GM18873 (cell line): ENCODE results near the gene NCKAP5L.

ENCODE experiments used
- ATAC-seq: cut with Tn5 transposase; IDR thresholded peaks from one replicate; pipeline ENCODE4 v1.9.1; 2021; ENCODE audit warnings: mild to moderate bottlenecking, moderate library complexity, moderate number of reproducible peaks; ENCODE audit not compliant: unreplicated experiment, low FRiP score

NCKAP5L gene

DNA sequence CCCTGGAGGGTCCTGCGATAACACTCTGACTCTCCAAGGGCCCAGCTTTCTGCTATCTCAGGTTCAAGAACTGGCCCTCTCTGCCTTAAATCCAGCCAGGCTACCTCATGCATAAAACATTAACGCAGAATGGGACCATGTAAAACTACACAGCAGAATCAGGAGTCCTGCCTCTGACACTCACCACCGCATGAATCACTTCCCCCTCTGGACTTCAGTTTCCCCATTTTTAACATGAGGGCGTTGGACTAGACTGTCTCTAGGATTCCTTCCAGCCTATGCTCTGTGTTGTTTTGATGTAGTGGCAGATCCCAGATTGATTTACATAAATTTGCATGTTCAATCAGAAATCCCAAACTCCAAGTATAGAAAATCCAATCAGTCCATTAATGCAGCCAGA lies 3.3 kb downstream of the NCKAP5L start:
- ATAC-seq, result no peak

DNA sequence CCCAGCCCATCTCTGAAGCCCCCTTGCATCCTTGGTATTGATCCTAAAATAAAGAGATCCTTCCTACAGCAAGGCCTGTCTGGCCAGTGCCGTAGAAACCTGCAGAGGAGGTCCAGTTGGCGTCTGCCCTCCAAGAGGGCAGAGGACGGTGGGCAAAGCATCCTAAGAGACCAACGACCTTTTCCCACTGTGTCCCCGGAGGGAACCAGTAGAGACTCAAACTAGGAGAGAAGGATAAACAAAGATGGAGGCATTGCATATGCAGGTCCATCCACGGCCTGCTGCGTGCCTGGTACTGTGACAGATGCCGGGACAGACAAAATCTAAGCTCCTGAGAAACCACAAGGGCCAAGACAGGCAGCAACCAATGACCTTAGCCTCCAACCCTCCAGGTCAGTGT lies 3.8 kb downstream of the NCKAP5L start:
- ATAC-seq, result no peak

DNA sequence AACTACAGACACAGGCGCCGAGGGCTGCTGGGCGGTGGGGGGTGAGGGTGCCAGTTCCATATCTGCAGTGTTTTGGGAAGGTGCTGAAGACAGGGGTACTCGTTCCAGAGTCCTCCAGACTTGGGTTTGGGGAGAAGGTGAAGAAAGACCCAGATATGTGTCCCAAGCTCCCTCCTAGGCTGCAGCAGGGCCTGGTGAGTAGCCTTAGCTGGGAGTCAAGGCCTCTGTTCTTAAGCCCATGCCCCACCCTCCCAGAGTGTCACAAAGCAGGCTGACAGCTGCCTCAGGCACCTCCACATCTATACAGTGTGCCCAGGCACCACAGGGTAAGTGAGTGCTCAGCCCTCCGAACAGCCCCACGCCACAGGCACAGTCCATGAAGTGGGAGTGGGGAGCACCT lies 4.3 kb downstream of the NCKAP5L start:
- no peak for ATAC-seq

DNA sequence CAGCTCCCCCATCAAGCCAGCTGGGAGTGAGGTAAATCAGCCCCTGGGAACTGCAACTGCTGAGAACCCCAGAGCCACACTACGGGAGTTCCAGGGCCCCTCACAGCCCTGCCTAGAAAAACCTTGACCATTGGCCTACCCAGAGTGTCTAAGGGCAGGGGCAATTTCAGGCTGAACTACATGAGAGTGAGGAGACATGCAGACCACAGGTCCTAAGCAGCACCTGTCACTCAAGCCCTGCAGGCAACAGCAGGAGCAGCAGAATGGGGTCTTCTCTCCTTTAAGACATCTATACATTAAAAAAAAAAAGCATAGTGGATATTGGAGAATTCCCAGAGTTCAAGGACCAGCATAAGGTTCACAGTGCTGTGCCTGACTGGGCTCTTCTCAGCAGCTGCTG lies 4.9 kb downstream of the NCKAP5L start:
- no peak for ATAC-seq

DNA sequence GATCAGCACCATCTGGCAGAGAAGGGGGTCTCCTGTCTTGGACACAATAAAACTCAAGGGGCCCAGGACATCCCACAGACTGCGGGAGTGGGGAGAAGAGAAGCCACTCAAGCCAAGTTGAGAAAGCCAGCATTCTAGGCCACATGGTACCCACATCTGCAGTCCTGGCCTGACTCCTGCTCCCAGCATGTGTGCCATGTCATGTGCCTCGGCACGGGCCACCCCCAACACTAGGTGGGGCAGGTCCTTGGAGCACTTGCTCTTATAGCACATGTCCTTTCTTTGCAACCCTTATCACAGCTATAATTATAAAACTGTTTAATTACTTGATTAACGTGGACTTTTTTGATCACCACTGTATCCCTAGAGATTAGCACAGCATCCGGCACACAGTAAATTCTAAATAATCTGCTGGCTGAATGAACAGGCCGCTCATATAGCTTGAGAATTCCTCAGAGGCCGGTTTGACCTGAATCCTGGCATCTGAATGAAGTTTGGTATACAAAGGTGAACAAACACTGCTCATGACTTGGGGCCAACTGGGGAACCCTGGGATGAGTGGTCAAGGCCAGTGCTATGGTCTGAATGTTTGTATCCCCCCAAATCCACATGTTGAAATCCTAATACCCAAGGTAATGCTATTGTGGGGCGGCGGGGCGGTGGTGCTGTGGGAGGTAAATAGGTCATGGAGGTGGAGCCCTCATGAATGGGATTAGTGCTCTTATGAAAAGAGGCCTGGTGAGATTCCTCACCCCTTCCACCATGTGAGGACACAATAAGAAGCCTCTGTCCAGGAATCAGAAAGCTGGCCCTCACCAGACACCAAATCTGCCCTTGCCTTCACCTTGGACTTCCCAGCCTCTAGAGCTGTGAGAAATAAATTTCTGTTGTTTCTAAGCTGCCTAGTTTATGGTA lies 6.6 kb downstream of the NCKAP5L start:
- no peak for ATAC-seq

DNA sequence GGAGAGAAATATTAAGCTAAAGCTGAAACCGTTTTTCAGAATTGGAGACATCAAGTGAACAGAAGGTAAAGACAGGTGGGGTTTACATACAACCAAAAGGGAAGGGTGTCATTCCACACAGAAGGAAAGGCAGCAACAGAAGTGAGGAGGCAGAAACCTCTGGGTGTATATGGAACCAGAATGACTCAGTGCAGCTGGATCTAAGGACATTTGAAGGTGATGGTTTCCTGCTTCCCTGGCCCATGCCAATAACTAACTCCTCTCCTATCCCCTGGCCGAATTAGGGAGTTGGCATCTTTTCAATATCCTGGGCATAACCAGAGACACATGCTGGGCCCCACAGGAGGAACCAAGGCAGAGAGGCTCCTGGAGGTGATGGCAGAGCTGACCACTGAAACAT lies 8.4 kb downstream of the NCKAP5L start:
- ATAC-seq, result no peak

DNA sequence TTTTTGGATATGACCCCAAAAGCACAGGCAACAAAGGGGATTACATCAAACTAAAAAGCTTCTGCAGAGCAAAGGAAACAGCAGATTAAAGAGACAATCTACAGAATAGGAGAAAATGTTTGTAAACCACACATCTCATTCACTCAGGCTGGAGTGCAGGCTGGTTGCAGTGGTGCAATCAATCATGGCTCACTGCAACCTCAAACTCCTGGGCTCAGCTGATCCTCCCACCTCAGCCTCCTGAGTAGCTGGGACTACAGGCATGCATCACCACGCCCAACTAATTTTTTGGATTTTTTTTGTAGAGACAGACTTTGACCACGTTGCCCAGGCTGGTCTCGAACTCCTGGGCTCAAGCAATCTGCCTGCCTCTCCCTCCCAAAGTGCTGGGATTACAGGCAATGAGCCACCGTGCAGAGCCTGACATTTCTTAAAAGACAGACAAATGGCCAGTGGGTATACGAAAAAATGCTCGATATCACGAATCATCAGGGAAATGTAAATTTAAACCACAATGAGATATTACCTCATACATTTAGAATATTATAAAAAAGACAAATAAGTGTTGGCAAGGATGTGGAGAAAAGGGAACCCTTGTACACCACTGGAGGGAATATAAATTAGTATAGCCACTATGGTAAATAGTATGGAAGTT lies 9.8 kb downstream of the NCKAP5L start:
- no peak for ATAC-seq

DNA sequence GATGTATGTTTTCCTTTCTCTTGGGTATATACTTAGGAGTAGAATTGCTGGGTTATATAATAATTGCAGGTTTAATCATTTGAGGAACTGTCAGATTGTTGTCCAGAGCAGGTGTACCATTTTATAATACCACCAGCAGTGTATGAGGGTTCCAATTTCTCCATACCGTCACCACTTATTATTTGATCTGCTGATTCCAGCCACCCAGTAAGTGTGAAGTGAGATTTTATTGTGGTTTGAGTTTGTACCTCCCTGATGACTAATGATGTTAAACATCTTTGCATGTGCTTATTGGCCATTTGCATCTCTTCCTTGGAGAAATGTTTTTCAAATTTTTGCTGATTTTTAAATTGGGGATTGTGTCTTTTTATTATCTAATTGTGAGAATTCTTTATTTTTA lies 15.1 kb downstream of the NCKAP5L start:
- ATAC-seq, result no peak

DNA sequence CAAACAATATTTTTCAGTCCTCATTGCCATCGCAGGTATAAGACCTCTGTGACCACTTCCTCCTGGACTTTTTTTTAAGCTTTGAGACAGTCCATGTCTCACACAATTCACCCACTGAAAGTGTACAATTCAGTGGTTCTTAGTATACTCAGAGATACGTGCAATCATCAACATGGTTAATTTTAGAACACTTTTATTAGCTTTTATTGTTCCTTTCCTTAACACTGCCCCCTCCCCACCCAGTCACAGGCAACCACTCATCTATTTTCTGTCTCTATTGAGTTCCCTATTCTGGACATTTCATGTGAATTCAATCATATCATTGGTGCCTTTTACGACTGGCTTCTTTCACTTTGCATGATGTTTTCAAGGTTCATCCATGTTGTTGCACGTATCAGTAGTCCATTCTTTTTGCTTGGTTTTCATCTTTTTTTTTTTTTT lies 16.2 kb downstream of the NCKAP5L start:
- no peak for ATAC-seq

DNA sequence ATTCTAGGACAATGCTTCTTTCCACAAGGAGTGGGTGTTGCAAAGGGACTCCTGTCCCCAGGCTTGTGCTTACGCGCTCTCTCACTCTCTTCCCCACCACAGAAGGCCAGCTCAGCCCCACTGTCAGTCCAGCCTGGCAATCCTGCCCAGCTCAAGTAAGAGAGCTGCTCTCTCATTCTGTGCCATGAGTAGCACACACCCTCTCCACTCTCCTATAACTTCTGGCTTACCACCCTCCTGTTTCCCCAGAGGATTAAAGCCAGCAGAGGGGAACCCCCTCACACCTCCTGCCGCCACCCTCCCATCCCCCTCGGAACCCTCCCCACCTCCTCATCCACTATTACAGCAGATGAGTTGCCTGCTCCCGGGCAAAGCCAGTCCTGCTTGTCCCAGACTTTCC lies 17.1 kb downstream of the NCKAP5L start:
- ATAC-seq, result no peak

DNA sequence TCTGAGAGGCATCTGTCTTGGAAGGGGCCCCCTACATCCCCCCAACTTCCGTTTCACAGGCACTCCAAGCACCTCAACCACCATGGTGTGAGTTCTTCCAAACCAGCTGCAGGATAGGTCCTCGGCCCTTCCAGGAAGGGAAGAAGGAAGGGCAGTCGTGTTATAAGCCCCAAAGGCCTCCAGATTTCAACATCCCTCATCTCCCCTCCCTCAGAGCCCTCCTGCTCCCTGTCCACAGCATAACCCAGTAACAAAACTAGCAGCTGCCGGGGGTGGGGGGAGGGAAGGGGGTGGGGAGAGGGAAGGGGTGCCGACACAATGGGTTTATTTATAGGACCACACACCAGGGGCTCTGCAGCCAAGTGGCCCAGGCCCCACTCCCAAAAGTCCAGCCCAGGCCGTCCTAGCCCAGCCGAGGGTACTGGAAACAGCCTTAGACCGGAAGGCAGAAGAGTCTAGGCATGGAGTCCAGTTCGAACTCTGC lies 18.3 kb downstream of the NCKAP5L start:
- no peak for ATAC-seq

DNA sequence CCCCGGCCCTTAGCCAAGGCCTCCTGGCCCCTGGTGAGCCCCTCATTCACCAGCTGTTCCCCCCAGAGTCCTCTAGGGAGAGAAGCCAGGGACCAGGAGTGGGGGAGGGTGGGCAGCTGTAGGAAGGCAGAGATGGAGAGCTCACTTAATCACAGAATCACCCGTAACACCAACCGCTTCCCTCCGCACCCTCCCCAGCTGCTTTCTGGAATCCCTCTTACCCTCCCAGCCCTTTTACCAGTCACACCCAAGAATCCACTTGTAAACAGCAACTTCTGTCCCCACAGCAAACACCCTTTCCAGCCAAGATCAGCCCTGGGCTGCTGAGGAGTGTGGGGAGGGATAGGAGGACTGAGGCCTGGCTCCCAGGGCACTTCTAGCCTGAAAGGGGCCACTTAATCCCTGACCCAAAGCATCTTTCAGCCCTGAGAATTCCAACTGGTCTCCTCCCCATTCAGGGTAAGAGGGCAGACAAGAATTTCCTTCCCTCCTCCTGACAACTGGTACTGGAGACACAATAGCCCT lies 18.8 kb downstream of the NCKAP5L start:
- ATAC-seq, result no peak

DNA sequence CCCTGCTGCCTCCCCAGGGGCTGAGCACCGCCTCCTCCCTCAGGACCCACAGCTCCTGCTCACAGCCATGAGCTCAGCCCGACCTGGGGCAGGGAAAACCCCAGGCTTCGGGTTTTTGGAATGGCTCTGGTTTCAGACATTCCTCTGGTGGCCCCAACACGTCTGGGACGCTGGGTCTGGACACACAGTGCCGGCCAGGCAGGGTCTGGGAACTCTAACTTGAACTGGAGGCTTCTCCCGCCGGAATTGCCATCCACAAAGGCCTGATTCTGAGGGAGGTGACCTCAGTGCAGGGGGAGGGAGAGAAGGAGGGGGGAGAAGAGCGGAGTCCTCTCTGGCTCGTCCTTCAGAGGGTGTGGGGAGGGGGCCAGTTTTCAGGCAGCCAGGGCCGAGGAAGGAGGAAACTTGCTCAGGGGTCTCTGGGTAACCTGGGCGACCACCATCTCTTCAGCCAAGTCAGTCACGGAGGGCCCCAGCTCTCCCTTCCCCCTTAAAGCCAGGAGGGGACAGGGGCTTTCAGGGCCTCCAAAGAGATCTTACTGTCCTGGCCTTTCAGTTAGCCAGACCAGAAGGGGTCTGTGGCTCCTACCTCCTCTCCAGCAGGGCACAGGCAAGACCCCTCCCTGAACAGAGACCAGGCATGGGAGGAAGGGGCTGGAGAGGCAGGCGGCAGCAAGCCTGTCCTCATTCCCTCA lies 19.4 kb downstream of the NCKAP5L start:
- no peak for ATAC-seq

DNA sequence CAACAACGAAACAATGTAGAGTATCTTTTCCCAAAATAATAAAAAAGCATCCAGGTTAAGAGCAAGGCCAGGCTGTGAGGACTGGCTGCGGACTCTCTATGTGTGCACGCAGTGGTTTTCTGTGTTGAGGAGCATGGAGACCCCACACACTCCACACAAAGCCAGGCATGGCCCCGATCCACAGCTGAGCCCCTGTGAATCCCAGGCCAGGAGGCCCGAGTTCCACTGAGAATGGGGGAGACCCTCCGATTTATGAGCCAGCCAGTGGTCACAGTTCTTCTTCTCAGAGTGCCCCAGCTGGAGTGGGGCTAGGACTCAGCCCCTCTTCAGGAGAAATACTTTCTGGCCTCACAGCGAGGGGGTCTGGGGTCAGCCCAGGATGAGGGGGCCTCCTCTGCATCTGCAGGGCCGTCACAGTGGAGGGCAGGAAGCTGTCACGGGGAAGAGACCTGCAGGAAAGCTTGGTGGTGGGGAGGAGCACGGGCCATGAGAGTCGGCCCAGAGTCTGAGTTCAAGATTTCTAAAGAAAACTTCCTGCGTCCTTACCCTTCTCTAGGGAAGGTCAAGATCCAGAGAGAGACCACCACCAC lies 20.1 kb downstream of the NCKAP5L start:
- ATAC-seq, result no peak

DNA sequence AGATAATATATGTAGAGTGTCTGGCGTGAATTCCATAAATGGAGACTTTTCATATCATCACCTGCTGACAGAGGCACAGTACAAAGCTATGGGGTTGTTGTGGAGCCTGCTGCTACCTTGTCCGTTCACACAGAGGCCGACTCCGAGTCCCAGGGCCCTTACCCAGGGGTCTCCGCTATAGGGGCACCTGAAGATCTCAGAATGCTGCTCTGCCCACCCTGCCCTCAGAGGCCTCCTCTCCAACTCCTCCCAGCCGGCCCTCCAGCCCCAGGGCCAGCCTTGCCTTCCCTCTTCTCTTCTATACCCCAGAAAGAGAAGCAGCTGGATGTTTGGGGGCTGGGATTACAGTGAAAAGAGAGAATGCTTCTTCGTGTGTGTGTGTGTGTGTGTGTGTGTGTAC lies 21.3 kb downstream of the NCKAP5L start:
- no peak for ATAC-seq

DNA sequence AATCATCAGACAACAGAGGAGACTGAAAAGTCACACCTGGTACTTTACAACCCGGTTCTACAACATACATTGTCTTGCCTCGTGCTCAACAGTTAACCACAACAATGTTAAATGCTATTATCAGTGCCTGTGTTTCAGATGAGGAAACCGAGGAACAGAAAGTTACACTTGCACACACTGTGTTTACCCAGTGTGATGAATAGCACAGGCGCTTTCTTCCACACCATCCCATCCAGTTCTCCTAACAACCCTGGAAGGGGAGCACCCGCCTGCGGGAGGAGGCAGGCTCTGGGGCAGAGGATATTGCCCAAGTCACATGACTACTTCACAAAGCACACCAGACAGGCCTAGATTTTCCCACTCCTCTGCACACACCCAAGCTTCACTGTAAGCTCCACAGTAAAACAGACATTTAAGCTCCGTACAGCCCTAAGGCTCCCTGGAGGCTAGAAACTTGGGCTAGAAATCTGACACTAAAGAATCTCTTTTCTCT lies 21.8 kb downstream of the NCKAP5L start:
- no peak for ATAC-seq

DNA sequence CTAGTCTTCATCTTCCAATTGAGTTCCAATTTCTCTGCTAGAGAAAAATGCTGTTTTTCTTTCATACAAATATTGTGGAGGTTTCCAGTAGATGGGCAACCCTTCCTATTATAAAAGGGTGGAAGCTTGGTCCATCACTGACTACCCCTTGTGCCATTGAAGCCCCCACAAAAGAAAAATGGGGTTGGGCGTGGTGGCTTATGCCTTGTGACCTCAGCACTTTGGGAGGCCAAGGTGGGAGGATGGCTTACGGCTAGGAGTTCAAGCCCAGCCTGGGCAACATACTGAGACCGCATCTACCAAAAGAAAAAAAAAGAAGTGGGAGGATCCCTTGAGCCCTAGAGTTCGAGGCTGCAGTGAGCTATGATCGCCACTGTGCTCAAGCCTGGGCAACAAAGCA lies 22.8 kb downstream of the NCKAP5L start:
- no peak for ATAC-seq

DNA sequence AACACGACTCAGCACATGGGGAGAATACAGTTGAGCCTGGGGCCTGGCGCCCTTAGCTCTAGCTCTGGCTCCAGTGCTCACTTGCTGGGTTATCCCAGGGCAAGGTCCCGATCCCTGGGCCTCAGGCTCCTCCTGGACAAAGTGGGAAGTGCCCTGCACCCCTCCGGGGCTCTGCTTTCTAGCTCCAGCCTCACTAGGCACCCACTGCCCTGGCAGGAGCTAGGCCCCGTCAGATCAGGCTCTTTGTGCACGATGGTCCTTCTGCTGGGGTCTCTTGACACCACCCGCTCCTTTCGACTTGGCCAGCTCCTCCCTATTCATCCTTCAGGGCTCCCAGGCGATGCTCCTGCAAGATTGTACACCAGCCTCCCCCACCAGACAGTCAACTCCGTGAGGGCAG lies 23.4 kb downstream of the NCKAP5L start:
- ATAC-seq, result no peak

DNA sequence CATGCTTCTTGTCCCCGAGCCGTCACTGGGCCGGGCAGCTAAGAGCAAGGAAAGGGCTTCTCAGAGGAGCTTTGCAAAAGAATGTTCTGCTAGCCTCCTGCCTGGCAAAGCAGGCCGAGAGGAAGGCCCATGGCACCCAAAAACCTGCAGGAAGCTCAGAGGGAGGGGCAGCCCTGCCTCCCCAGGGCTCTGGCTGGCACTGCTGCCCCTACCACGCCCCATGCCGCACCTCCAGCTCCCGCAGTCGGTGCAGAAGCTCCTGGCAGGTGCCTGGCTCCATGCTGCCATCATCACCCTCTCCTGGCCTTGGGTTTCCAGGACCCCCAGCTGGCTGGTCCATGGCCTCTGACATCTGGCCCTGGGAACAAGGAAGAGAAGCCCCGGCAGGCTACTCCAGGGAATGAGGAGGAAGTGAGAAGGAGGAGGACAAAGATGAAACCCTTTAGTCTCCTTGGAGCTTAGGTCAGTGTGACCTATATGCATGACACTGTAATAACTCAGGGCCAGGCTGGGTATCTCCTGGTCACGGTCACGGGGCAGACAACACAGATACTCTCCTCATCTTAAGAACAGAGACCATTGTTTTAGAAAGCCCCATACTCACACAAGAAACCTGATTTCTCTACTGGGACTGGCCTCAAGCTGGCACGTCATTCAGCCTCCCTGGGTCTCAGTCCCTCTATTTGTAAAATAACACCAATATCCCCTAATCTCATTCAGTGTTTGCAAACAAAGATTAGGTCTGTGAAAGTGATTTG lies 24.3 kb downstream of the NCKAP5L start:
- no peak for ATAC-seq
